ENCODE data around the gene NOS1AP.

The NOS1AP gene

GRCh38 chr1:162310337-162310736 lies 240.8 kb downstream of the NOS1AP start:
- DNase-seq: no peak

- DNase-seq: no peak
Observed at GRCh38 chr1:162314206-162314605, 244.7 kb downstream of the NOS1AP start.

- DNase-seq: no peak
Observed at GRCh38 chr1:162315673-162316072, 246.2 kb downstream of the NOS1AP start.

GRCh38 chr1:162316187-162316586 lies 246.7 kb downstream of the NOS1AP start:
- DNase-seq: no peak

- no peak for DNase-seq
Observed at GRCh38 chr1:162317621-162318020, 248.1 kb downstream of the NOS1AP start.

- no peak for DNase-seq
Observed at GRCh38 chr1:162319493-162320175, 250.1 kb downstream of the NOS1AP start.

- no peak for DNase-seq
Observed at GRCh38 chr1:162321809-162322422, 252.4 kb downstream of the NOS1AP start.

- no peak for DNase-seq
Observed at GRCh38 chr1:162323023-162323422, 253.5 kb downstream of the NOS1AP start.

GRCh38 chr1:162324396-162324795 lies 254.9 kb downstream of the NOS1AP start:
- DNase-seq: no peak

- DNase-seq: no peak
Observed at GRCh38 chr1:162326559-162326958, 257.1 kb downstream of the NOS1AP start.

GRCh38 chr1:162327144-162327787 lies 257.8 kb downstream of the NOS1AP start:
- no peak for DNase-seq

GRCh38 chr1:162327788-162328165 lies 258.3 kb downstream of the NOS1AP start:
- no peak for DNase-seq

GRCh38 chr1:162328512-162328911 lies 259.0 kb downstream of the NOS1AP start:
- DNase-seq: no peak

GRCh38 chr1:162329826-162330225 lies 260.3 kb downstream of the NOS1AP start:
- no peak for DNase-seq

GRCh38 chr1:162333991-162334390 lies 264.5 kb downstream of the NOS1AP start:
- no peak for DNase-seq

GRCh38 chr1:162335126-162335525 lies 265.6 kb downstream of the NOS1AP start:
- DNase-seq: no peak

GRCh38 chr1:162336621-162337285 lies 267.3 kb downstream of the NOS1AP start:
- no peak for DNase-seq

GRCh38 chr1:162342452-162342983 lies 273.0 kb downstream of the NOS1AP start:
- no peak for DNase-seq

- no peak for DNase-seq
Observed at GRCh38 chr1:162343470-162343869, 274.0 kb downstream of the NOS1AP start.

GRCh38 chr1:162347281-162347680 lies 277.8 kb downstream of the NOS1AP start:
- DNase-seq: no peak

- DNase-seq: no peak
Observed at GRCh38 chr1:162349635-162350330, 280.3 kb downstream of the NOS1AP start.

GRCh38 chr1:162351246-162351842 lies 281.9 kb downstream of the NOS1AP start:
- no peak for DNase-seq

Data from activated gamma-delta T cell treated with Interleukin-2 at 50 U/mL for 16 hours (primary cell).